Epithelial cell of esophagus (primary cell): ENCODE data around the gene TAX1BP3.

ENCODE experiments used
- DNase-seq: peaks from one replicate; pipeline ENCODE4 v3.0.0; 2010; ENCODE audit warnings: low read depth
- H3K4me3 ChIP-seq: 2 replicates; pipeline ENCODE4 v1.5.1; 2011; ENCODE audit warnings: mild to moderate bottlenecking, low read length, control low read depth
- CTCF ChIP-seq: IDR thresholded peaks from 2 replicates; pipeline ENCODE4 v1.5.1; 2011; ENCODE audit warnings: low read depth, mild to moderate bottlenecking, low read length, control low read depth, inconsistent platforms; ENCODE audit not compliant: insufficient read depth; ENCODE audit errors: missing control alignments

The TAX1BP3 gene

DNA sequence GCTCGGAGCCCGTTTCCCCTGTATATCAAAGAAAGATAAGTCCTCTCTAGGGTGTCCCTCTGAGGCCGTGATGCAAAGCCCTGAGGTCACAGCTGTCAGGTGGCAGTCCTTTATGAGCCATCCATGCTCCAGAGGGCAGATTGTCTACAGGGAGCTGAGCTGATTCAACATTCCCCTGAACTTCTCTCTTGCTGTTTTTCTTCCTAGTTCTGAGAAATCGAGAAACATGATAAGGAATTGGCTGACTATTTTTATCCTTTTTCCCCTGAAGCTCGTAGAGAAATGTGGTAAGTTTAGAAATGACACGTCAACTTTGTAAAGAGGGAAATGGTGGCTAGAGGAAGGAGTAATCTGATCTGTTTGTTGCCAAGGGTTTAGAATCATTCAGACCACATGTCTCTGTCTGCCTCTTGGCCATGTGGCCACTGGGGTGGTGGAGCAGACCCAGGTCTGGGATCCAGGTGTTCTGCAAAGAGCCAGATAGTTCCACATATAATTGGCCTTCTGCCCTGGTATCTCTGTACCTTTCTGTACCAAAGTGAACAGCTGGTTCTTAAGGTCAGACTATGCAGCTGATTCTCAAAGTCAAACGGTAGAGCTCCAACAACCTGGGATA, 28.3 kb downstream of the TAX1BP3 start:
- TF ChIP-seq CTCF = no peak
- DNase-seq = no peak
- H3K4me3 ChIP-seq = no peak overlapping the region

DNA sequence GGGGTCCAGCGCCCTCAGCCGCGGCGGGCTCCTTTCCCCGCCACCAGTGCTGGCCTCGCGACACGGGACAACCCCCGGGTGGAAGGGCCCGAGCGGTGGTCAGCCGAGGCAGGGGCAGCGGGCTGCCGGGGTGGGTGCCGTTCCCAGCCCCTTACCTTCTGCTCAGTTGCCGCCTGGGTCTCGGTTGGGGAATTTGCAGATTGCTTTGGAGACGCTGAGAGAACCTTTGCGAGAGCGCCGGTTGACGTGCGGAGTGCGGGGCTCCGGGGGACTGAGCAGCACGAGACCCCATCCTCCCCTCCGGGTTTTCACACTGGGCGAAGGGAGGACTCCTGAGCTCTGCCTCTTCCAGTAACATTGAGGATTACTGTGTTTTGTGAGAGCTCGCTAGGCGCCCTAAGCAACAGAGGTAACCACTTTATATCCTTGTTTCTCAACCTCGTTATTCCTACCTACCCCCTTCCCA, 31.4 kb downstream of the TAX1BP3 start:
- TF ChIP-seq CTCF = no peak
- DNase-seq = no peak
- H3K4me3 ChIP-seq = peak overlapping the region; percentile 78

DNA sequence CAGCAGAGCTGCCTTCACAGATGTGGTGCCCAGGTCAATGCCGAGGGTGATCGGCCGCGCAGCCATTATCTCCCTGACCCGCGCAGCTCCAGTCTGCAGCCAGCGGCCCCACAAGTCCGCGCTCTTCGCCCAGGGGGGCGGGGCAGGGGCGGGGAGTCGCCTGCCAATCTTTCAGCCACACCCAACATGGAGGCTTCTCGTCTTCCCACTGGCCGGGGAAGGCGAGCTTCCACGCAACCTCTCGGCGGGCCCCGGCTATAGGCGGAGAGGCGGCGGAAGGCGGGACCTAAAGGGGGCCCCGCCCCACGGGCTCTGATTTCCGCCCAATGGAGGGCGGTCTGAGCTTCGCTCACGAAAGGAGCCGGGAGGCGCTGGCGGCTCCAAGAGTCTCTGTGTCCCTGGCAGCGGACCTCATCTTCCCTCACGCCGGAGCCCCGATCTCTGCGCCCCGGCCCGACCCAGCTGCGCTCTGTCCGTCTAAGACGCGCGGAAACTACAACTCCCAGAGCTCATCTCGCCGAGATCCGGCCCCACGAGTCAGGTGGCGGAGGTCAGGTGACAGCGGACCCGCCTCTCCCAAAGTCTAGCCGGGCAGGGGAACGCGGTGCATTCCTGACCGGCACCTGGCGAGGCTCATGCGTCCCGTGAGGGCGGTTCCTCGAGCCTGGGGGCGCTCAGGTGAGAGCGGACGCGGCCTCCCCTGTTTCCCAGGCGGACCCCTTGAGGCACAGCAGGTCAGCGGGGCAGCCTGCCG, 32.0 kb downstream of the TAX1BP3 start, which contains the start of the genes CTNS and SHPK:
Gene CTNS, plus strand, starts transcription at position 607 of the 754 bp plus-strand sequence. CDS start 3,447 bp downstream, outside the sequence.
Gene SHPK, minus strand, starts transcription at position 97 of the 754 bp plus-strand sequence. Its CDS starts 31 bp downstream, at position 66.
- no peak for TF ChIP-seq CTCF
- peak within 1 kb of the TSS; percentile 78 for H3K4me3 ChIP-seq
- DNase-seq = peak; percentile 98

- peak overlapping the region; percentile 78 for H3K4me3 ChIP-seq
- DNase-seq = no peak
- TF ChIP-seq CTCF = no peak
Observed at GRCh38 chr17:3635474-3636153, 32.8 kb downstream of the TAX1BP3 start.

DNA sequence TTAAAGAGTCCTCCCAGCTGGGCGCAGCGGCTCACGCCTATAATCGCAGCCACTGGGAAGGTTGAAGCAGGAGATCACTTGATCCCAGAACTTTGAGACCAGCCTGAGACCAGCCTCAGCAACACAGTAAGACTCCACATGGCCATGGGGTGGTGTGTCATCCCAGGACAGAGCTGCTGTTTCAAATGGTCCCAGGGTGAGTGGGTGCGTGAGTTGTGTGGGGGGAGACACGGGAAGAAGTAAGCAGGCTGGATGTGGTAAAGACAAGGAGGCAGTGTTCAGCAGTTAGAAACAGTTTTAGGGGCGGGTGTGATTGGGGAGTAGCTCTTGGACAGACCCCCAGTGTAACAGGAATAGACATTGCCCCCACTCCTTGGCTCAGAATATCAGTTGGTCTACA, 36.1 kb downstream of the TAX1BP3 start:
- no peak overlapping the region for H3K4me3 ChIP-seq
- DNase-seq = no peak
- no peak for TF ChIP-seq CTCF

DNA sequence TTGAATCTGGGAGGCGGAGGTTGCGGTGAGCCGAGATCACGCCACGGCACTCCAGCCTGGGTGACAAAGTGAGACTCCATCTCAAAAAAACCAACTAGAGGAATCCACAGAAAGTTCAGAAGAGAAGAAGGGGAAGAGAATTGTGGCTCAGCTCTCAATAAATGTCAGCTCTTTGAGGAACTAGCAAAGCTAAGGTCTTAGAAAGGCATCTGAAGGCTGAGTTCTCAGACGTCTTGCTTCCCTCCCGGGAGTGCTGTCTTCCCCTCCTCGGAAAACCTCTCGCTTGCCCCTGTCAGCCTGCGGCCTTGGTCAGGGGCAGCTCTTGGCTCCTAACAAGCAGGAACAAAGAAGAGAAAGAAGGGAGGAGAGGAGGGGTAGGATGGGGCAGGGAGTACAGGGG, 37.6 kb downstream of the TAX1BP3 start:
- no peak for DNase-seq
- no peak for TF ChIP-seq CTCF

More for the DNA sequence above, 37.6 kb downstream of the TAX1BP3 start:
- H3K4me3 ChIP-seq = no peak overlapping the region
